ENCODE data around the gene PFDN4. TPM values are rescaled to one million over a fixed set of nuclear protein-coding genes. Genes with fewer than 3 reads are reported as not detected.

The PFDN4 gene
- total RNA-seq, 1 experiment from 2014 or later = 90.1 TPM

DNA sequence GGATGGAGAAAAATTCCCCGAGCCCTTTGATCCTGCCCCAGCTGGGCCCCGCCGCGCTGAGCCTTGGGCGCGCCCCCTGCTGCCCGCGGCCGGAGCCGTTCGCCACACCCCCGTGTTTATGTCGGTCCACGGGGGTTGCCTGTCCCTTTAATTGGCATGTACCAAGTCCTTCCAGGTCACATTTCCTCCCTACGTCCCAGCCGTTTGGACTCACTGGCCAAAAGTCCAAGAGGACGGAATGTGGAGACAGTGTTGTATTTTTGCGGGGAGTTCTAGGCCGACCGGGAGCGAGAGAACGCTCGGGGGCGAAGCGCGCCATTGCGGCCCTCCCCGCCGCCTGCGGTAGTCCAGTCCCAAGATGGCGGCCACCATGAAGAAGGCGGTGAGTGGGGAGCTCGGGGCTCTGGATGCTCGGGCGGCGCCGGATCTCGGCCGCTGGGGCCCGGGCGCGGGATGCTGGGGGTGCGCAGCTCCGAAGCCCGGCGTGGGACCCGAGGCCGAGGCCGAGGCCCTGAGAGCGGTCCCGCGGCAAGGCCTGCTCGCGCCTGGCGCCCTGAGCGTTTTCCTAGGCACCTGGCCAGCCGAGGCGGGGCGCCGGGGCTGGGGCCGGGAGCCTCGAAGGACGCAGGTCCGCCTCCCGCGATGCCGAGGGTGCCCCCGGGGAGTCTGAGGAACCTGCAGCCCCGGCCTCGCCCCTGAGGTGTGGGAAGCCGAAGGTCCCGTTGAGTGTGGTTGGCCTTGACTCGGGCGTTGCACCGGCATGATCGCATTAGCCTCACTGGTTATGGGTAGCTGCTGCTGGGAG, at the start of gene PFDN4 (continued):
- TF ChIP-seq, protein P1, sequence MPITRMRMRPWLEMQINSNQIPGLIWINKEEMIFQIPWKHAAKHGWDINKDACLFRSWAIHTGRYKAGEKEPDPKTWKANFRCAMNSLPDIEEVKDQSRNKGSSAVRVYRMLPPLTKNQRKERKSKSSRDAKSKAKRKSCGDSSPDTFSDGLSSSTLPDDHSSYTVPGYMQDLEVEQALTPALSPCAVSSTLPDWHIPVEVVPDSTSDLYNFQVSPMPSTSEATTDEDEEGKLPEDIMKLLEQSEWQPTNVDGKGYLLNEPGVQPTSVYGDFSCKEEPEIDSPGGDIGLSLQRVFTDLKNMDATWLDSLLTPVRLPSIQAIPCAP (CRISPR knock-in tag; IDR thresholded peaks at IDR 0.05) = no peak
- TF ChIP-seq CREB1 (CRISPR knock-in tag; IDR thresholded peaks at IDR 0.05) (no peak), ZNF232 (CRISPR knock-in tag; IDR thresholded peaks at IDR 0.05) (no peak), ZNF423 (CRISPR knock-in tag; IDR thresholded peaks at IDR 0.05) (no peak), TEAD4 (CRISPR knock-in tag; IDR thresholded peaks at IDR 0.05) (no peak), SP1 (CRISPR knock-in tag; conservative IDR thresholded peaks at IDR 0.05) (peak; percentile 55), GRHL2 (CRISPR knock-in tag; IDR thresholded peaks at IDR 0.05; ENCODE audit: insufficient replicate concordance, severe bottlenecking) (no peak), ZNF219 (CRISPR knock-in tag; IDR thresholded peaks at IDR 0.05; ENCODE audit: borderline replicate concordance) (peak; percentile 66; the same call in 1 of the 2 replicates), ZNF396 (CRISPR knock-in tag; IDR thresholded peaks at IDR 0.05; ENCODE audit: borderline replicate concordance) (no peak), ELF4 (CRISPR knock-in tag; IDR thresholded peaks at IDR 0.05; ENCODE audit: low read depth) (0 out of 2 replicates have a peak, but pooled peaks have one; percentile 46), PRRX2 (CRISPR knock-in tag; IDR thresholded peaks at IDR 0.05) (no peak), NFE2L1 (CRISPR knock-in tag; IDR thresholded peaks at IDR 0.05) (no peak), ATF1 (CRISPR knock-in tag; IDR thresholded peaks at IDR 0.05) (peak; percentile 43; the same call in 1 of the 2 replicates), FOXK1 (CRISPR knock-in tag; IDR thresholded peaks at IDR 0.05) (peak; percentile 95)
- TF ChIP-seq, protein P2, sequence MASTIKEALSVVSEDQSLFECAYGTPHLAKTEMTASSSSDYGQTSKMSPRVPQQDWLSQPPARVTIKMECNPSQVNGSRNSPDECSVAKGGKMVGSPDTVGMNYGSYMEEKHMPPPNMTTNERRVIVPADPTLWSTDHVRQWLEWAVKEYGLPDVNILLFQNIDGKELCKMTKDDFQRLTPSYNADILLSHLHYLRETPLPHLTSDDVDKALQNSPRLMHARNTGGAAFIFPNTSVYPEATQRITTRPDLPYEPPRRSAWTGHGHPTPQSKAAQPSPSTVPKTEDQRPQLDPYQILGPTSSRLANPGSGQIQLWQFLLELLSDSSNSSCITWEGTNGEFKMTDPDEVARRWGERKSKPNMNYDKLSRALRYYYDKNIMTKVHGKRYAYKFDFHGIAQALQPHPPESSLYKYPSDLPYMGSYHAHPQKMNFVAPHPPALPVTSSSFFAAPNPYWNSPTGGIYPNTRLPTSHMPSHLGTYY (CRISPR knock-in tag; IDR thresholded peaks at IDR 0.05) = no peak
- TF ChIP-seq, protein P3, sequence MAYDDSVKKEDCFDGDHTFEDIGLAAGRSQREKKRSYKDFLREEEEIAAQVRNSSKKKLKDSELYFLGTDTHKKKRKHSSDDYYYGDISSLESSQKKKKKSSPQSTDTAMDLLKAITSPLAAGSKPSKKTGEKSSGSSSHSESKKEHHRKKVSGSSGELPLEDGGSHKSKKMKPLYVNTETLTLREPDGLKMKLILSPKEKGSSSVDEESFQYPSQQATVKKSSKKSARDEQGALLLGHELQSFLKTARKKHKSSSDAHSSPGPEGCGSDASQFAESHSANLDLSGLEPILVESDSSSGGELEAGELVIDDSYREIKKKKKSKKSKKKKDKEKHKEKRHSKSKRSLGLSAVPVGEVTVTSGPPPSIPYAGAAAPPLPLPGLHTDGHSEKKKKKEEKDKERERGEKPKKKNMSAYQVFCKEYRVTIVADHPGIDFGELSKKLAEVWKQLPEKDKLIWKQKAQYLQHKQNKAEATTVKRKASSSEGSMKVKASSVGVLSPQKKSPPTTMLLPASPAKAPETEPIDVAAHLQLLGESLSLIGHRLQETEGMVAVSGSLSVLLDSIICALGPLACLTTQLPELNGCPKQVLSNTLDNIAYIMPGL (CRISPR knock-in tag; IDR thresholded peaks at IDR 0.05) = peak; percentile 91
- TF ChIP-seq, protein P4, sequence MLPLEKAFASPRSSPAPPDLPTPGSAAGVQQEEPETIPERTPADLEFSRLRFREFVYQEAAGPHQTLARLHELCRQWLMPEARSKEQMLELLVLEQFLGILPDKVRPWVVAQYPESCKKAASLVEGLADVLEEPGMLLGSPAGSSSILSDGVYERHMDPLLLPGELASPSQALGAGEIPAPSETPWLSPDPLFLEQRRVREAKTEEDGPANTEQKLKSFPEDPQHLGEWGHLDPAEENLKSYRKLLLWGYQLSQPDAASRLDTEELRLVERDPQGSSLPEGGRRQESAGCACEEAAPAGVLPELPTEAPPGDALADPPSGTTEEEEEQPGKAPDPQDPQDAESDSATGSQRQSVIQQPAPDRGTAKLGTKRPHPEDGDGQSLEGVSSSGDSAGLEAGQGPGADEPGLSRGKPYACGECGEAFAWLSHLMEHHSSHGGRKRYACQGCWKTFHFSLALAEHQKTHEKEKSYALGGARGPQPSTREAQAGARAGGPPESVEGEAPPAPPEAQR (CRISPR knock-in tag; IDR thresholded peaks at IDR 0.05) = no peak
- TF ChIP-seq, protein P5, sequence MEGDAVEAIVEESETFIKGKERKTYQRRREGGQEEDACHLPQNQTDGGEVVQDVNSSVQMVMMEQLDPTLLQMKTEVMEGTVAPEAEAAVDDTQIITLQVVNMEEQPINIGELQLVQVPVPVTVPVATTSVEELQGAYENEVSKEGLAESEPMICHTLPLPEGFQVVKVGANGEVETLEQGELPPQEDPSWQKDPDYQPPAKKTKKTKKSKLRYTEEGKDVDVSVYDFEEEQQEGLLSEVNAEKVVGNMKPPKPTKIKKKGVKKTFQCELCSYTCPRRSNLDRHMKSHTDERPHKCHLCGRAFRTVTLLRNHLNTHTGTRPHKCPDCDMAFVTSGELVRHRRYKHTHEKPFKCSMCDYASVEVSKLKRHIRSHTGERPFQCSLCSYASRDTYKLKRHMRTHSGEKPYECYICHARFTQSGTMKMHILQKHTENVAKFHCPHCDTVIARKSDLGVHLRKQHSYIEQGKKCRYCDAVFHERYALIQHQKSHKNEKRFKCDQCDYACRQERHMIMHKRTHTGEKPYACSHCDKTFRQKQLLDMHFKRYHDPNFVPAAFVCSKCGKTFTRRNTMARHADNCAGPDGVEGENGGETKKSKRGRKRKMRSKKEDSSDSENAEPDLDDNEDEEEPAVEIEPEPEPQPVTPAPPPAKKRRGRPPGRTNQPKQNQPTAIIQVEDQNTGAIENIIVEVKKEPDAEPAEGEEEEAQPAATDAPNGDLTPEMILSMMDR (IDR thresholded peaks at IDR 0.05) = peak; percentile 40
- TF ChIP-seq, protein P6, sequence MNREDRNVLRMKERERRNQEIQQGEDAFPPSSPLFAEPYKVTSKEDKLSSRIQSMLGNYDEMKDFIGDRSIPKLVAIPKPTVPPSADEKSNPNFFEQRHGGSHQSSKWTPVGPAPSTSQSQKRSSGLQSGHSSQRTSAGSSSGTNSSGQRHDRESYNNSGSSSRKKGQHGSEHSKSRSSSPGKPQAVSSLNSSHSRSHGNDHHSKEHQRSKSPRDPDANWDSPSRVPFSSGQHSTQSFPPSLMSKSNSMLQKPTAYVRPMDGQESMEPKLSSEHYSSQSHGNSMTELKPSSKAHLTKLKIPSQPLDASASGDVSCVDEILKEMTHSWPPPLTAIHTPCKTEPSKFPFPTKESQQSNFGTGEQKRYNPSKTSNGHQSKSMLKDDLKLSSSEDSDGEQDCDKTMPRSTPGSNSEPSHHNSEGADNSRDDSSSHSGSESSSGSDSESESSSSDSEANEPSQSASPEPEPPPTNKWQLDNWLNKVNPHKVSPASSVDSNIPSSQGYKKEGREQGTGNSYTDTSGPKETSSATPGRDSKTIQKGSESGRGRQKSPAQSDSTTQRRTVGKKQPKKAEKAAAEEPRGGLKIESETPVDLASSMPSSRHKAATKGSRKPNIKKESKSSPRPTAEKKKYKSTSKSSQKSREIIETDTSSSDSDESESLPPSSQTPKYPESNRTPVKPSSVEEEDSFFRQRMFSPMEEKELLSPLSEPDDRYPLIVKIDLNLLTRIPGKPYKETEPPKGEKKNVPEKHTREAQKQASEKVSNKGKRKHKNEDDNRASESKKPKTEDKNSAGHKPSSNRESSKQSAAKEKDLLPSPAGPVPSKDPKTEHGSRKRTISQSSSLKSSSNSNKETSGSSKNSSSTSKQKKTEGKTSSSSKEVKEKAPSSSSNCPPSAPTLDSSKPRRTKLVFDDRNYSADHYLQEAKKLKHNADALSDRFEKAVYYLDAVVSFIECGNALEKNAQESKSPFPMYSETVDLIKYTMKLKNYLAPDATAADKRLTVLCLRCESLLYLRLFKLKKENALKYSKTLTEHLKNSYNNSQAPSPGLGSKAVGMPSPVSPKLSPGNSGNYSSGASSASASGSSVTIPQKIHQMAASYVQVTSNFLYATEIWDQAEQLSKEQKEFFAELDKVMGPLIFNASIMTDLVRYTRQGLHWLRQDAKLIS (CRISPR knock-in tag; IDR thresholded peaks at IDR 0.05; ENCODE audit: borderline replicate concordance) = no peak
- TF ChIP-seq, protein P7, sequence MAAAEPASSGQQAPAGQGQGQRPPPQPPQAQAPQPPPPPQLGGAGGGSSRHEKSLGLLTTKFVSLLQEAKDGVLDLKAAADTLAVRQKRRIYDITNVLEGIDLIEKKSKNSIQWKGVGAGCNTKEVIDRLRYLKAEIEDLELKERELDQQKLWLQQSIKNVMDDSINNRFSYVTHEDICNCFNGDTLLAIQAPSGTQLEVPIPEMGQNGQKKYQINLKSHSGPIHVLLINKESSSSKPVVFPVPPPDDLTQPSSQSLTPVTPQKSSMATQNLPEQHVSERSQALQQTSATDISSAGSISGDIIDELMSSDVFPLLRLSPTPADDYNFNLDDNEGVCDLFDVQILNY (CRISPR knock-in tag; IDR thresholded peaks at IDR 0.05) = peak; percentile 54; the same call in 1 of the 2 replicates

Measured in WTC11 (cell line).